GM21717 (cell line): ENCODE measurements around the gene ZNF554.
"Not testable (repeated sequence)": the region's sequence is repeated elsewhere in the genome, so short reads cannot be mapped to it uniquely, and the experiment has no call there.

Source experiments
- ATAC-seq: cut with Tn5 transposase; IDR thresholded peaks from one replicate; pipeline ENCODE4 v1.9.1; 2021; ENCODE audit warnings: mild to moderate bottlenecking, moderate library complexity; ENCODE audit not compliant: unreplicated experiment

ZNF554 gene

DNA sequence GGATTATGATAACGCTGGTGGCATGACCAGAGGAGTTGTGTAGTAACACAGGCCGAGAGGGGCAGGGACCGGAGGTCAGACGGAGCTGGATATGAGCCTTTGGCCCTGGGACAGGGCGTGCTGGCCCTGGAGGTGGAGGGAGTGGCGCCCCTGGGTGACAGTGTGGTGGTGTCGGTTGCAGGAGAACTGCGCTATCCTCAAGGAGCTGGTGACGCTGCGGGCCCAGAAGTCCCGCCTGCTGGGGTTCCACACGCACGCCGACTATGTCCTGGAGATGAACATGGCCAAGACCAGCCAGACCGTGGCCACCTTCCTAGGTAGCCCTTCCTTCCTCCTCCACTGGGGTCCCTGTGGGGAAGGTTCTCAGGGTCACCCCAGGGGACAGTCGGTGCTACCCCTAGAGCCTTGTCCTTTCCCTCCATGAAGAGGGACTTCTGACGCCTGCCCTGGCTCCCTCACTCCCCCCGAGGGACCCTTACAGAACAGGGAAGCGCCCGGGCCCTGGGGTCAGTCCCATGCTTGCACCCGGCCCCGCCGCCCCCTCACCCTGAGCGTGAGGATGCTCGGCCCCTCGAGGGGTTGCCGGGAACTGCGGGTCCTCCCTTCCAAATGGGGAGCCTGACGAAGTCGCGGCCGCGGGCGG is 12.8 kb upstream of the ZNF554 start:
- ATAC-seq, result no peak

DNA sequence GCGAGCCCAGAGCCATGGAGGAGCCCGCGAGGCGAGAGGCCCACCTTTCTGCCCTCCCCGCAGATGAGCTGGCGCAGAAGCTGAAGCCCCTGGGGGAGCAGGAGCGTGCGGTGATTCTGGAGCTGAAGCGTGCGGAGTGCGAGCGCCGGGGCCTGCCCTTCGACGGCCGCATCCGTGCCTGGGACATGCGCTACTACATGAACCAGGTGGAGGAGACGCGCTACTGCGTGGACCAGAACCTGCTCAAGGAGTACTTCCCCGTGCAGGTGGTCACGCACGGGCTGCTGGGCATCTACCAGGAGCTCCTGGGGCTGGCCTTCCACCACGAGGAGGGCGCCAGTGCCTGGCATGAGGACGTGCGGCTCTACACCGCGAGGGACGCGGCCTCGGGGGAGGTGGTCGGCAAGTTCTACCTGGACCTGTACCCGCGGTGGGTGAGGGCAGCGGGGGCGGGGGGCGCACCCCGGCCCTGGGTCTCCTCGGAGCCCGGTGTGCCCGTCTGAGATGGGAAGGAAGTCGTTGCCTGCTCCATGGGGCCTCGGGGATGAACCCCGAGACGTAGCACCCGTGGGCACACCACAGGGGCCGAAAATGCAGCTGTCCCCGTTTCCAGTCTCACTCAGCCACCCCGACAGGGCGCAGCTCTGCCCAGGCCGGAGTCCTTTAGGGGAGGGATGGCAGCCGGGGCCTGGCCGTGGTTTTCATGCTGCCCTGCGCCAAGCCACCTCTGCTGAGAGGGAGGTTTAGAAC is 12.1 kb upstream of the ZNF554 start:
- no peak for ATAC-seq

DNA sequence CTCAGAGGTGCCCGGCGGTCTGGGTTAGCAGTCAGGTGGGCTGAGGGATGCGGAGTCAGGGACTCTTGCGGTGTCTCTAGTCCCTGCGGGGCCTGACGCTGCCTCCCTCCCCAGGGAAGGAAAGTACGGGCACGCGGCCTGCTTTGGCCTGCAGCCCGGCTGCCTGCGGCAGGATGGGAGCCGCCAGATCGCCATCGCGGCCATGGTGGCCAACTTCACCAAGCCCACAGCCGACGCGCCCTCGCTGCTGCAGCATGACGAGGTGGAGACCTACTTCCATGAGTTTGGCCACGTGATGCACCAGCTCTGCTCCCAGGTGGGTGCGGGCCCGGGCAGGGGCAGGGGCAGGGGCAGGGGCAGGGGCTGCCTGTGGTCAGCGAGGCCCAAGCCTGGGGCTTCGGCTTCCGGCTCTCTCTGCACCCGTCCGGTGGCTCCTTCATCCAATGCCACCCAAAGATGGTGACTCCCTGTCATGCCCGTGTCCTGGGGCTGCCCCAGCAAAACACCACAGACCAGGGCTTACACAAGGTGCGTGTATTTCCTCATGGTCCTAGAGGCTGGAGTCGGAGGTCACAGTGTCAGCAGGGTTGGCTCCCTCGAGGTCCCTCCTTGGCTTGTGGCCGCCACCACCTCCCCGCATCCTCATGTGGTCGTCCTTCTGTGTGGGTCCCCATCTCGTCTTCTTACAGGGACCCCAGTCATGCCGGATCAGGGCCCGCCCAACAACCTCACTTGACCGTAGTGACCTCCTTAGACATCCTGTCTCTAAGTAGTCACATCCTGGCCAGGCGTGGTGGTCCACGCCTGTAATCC is 11.3 kb upstream of the ZNF554 start:
- no peak for ATAC-seq

DNA sequence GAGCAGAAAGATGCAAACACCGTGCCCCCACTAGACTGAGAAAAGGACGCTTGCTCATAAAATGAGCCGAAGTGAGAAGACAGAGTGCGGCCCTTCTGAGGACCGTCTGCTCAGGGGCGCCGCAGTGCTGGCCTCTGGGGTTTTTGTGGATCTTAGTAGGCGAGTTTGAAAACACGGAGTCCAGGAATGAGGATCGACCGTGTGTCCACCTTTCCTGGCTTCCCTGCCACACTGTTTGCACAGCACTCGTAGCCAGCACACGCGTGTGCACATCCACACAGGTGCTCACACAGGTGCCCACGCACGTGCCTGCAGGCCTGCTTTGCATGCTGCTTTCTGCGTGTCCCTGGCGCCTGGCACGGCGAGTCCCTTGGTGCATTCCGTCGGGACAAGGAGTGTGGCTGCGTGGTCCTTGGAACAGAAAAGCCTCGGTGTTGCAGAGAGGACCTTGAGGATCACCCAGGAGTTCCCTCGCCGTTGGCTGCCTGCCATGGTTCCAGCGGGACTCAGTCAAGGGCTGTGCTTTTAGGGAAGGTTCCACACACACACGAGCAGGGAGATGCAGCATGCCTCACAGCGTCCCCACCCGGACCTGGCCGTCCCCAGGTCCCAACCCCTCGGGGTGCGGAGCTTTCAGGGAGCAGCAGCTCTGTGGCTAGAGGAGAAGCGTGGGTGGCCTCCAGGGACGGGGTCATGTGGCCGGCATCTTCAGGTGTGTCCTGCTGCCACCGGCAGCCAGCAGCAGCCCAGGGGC is 10.1 kb upstream of the ZNF554 start:
- ATAC-seq, result no peak

DNA sequence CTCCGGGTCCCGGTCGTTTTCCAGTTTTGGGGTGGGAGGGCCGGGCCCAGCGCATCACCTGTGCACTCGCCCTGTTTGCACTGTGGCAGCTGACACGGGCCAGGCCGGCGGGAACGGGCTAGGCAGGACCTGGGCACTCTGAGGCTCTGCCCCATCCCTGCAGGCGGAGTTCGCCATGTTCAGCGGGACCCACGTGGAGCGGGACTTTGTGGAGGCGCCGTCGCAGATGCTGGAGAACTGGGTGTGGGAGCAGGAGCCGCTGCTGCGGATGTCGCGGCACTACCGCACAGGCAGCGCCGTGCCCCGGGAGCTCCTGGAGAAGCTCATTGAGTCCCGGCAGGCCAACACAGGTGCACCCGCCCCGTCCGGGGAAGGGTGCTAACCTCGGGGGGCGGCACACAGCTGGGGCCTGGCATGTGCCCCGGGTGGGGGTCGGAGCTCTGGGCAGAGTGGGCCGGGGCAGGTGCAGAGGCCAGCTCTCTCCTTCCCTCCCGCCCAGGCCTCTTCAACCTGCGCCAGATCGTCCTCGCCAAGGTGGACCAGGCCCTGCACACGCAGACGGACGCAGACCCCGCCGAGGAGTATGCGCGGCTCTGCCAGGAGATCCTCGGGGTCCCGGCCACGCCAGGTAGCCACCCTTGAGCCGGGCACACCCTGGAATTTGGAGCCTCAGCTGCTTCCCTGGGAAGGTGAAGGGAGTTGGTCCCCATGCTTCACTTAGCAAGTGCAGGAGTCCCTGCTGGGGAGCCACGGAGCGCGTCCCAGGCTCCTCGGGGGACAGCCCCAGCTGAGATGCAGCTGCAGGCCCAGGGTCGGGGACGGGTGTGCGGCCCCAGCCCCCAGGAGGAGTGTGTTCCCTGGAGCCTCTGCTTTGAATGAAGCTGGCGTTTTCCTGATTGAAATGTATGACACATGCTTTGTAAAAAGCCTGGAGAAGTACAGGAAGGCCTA is 9.3 kb upstream of the ZNF554 start:
- ATAC-seq, result no peak

DNA sequence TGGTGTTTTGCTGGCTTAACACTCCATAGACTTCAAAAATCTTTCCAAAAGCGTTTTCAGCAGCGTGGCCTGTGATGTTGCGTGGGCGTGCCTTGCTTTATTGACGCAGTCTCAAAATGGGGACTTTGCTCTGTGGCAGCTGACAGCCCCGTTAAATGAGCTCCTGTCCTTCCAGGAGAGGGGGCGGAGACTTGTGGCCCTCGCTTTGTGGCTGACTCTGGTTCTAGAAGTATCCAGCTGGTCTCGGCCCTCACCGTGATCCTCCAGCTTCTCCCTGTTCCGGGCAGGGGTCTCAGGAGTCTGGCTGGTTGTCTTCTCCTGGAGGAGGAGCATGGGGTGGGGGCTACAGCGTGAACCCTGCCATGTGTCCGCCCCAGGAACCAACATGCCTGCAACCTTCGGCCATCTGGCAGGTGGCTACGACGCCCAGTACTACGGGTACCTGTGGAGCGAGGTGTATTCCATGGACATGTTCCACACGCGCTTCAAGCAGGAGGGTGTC is 8.4 kb upstream of the ZNF554 start:
- no peak for ATAC-seq

DNA sequence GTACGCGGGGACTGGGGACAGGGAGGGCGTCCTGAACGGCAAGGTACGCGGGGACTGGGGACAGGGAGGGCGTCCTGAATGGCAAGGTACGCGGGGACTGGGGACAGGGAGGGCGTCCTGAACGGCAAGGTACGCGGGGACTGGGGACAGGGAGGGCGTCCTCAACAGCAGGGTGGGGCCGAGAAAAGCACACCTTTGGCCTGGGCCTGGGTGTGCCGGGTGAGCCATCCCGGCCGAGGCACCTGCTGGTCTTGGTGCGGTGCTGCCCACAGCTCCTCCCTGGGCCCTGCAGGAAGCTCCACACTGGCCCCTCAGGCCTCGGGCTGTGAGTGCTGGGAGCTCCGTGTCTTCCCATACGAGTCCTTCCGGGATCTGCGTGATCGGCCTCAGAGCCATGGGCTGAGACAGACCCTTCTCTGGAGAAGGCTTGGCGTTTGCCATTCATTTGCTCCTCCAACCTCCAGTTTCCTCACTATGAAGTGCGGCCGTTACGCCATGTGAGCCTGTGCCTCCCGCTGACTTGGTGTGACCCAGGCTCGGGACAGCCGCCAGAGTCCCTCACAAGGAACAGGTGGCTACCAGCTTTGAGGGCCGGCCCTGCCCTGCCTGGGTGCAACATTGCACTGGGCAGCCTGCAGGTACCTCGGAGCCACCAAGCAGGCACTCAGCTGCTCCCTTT is 7.8 kb upstream of the ZNF554 start:
- no peak for ATAC-seq

DNA sequence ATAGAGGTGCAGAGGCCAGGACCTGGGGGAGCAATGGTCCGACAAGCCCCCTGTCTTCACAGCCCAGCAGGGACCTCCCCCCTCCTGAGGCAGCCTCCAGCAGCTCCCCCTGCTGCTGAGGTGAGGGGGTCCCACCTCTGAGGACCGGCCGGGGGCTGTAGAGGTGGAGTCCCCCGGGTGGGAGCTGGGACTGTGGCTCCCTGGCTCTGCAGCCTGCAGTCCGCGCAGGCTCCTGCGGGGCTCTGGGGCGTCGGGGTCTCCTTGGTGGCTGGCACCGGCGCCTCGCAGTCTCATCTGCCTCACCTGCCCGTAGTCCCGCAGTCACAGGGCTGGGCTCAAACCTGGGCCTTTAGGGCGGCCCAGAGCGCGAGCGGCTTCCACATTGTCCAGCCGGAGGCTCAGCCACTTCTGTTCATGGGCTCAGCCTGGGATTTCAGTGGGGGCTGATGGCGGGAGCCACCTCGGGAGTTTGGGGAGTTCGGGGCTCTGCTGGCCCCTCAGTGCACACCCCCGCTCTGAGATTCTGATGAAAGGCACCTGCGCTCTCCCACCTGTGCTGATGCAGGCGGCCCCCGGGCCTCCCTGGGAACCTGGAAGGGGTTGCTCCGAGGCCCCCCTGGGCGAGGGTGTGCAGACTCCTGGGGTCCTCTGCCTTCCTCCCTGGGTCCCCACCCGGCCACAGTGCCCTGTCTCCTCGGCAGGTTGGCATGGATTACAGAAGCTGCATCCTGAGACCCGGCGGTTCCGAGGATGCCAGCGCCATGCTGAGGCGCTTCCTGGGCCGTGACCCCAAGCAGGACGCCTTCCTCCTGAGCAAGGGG is 7.0 kb upstream of the ZNF554 start:
- no peak for ATAC-seq

DNA sequence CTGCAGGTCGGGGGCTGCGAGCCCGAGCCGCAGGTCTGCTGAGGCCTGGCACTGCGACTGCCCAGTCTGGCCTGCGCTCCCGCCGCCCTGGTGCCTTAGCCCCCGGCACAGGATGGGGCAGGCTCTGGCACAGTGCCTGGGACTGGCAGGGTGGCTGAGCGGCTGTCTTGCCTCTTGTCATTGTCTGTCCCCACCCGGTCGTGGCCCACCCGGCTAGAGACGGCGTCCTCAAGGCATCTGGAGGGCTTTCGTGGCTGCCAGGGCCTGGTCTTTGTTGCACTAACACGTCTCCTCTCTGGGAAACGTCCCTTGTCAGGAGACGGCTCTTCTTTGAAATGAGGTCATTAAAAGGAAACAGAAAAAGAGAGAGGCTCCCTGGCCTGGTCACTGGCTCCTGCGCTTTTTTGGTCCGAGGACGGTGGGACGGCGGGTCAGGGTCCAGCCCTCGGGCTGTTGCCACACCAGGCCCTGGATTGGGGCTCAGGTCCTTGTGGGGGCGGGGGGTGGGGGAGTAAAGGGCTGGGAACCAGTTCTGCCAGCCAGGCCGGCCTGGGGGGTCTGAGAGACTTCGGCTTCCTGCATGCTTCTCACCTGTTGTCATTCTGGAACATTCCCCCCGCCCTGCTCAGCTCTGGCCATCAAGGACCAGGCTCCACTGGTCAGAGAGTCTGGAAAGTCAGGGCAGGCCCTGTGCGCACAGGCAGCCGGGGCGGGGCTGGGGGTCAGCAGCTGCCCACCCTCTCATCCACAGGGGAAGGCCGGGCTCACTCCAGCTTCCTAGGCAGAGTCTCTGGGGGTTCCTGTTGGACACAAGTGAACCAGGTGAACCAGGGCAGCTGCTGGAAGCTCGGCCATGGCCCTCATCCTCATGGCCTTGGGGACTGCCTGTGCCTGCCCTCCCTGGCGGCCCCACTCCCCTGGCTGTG is 6.2 kb upstream of the ZNF554 start:
- ATAC-seq, result no peak

DNA sequence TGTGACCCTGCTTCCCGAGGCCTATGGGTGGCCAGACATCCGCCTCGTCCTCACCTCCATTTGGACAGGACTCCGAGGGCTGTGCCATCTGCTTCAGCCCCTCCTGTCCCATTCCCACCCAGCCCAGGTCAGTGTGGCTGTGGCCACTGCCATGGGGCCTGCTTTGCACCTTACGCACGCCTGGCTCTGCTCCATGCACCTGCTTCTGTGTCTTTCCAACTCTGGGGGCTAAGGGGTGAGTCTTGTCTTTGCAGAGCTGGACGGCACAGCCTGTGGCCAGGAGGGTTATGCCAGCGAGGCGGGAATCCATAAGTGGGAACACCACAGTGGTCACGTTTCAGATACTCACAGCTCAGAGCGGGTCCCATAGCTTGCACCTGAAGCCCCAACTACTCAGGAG is 5.2 kb upstream of the ZNF554 start:
- ATAC-seq, result no peak

DNA sequence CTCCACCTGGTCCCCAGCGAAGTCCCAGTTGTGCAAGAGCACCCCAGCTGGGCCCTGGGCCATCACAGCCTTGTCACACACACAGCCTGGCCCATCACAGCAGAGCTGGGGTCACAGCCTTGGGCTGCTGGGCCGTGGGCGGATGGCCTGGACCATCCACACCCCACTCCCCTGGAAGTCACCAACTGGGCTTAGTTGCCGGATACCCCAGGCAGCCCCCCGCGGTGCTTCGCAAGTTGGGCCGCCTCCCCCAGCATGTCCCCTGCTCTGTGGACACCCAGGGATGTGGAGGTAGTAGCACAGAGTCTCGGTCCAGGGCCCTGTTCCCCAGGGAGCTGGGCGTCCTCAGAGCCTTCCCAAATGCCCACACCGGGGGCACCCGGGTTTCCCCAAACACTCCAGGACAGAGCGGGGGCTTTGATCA is 4.5 kb upstream of the ZNF554 start:
- no peak for ATAC-seq

DNA sequence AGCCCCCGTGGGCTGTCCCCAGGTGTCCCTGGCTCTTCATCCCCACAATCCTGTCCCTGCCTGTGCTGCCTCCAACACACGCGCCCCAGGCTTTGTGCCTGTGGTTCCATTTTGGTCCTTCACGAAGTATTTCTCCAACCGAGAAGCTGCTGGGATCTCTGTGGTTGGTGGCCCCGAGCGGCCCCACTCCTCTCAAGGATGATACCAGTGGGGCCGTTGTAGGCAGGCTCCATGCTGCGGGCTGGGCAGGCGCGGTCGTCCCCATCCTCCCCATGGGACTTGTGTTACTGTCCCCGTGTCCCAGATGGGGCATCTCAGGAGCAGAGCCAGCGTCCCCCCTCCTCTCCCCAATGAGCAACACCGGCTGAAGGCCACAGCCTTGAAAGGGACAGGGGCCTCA is 3.7 kb upstream of the ZNF554 start:
- ATAC-seq, result no peak

DNA sequence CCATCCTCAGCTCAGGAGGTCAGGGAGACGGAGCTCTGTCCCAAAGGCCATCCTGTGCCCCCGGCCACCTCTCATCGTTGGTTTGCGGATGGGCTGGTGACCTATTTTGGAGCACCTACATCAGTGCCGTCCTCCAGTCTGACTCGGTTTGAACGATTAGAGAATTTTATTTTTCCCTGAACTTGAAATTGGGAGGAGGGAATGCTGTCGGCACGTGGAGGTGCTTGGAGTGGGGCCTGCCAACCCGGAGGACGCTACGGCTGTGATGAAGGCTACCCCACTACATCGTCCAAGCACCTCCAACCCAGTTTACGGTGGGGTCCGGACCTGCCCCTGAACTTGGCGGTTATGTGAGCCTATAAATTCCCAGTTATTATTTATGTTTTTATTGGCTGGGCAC is 3.0 kb upstream of the ZNF554 start:
- no peak for ATAC-seq

DNA sequence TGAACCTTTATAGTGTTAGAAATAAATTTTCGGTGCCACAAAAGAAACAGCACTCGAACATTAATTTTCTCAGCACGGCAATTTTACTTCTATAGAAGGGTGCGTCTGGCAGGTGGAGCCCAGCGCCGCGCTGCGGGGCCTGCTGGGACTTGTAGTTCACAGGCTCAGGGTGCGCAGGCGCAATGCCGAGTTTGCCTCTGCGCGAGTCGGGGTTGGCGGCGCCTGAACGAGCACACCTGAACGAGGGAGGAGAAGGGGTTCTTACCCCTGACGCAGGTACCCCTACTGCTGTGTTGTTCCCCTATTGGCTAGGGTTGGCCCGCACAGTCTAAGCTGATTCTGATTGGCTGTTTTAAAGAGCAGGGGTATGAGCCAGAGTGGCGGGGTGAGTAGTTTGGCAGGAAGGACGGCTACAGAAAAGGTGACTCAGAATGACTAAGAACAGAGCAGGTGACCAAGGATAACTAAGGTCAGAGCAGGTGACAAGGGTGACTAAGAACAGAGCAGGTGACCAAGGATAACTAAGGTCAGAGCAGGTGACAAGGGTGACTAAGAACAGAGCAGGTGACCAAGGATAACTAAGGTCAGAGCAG is 2.3 kb upstream of the ZNF554 start:
- ATAC-seq, result not testable (repeated sequence)

DNA sequence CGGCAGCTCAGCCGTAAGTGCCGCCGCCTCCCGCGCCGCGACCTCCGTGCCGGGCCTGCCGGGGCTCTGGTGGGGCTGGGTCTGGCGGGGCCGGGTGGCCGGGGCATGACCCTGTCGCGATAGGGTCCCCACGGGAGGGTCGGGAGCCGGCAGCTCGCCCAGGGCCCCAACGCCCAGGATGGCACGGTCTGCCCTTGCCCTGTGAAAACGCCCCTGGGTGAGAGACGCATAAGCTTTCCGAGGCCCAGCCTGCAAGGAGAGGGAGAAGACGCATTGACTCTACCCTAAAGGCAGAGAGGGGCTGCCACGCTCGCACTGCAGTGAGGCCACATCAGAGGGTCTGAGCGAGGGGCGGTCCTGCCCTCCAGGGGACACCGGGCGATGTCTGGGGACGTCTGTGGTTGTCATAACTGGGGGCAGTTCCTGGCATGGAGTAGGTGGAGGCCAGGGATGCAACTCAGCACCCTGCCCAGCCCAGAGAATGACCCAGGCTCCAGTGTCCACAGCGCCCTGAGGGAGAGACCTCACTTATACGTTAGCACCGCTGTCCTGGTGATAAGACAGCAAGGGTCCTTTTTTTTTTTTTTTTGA is 539 bp downstream of the ZNF554 start:
- peak; percentile 16 for ATAC-seq

DNA sequence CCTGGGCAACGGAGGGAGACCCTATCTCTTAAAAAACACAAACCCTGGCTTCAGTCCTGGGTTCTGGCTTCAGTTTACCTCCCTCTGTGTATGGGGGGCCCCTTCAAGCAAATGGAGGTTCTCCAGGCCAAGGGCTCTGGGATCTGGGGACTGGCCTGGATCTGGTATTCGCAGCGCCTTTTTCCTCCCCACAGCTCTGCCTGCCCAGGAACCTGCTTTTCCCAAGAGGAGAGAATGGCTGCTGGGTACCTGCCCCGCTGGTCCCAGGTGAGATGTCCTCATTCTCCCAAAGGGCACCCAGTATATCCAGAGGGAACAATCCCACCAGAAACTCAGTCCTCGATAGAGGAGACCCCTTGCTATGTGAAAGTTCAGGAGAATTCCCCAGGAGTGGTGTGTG is 3.2 kb downstream of the ZNF554 start:
- no peak for ATAC-seq

DNA sequence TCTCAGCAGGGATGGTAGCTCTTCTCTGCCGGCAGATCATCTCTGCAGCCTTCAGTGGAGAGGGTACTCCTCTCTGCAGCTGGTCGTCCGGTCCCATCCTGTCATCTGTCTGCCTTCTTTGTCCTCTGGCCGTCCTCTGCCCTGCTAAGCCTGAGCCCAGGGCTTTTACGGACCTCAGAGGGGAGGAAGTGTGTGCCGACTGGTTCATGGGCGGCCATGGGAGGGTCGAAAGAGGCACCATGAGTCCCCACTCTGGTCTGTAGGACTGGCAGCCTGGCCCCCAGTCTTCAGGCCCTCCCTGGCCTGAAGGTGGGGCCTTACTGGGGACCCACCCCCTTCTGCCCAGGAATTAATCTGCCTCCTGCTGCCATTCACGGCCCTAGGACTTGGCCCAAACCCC is 4.0 kb downstream of the ZNF554 start:
- no peak for ATAC-seq
